SH-SY5Y (cell line): Measurements from ENCODE around the gene AIDA.

Source experiments
- GATA2 ChIP-seq: IDR thresholded peaks from 2 replicates; pipeline ENCODE4 v1.6.1; 2011; ENCODE audit warnings: mild to moderate bottlenecking, low read depth, low read length
- GATA3 ChIP-seq: IDR thresholded peaks from 2 replicates; pipeline ENCODE4 v1.6.1; 2011; ENCODE audit warnings: low read depth, mild to moderate bottlenecking, low read length, moderate library complexity

GRCh38 chr1:222644636-222644980 is 67.7 kb downstream of the AIDA start:
- TF ChIP-seq GATA2 = no peak
- TF ChIP-seq GATA3 = no peak
